Coronary artery (tissue), 2 donors: ENCODE measurements around the gene GPRC5D.
A peak's percentile ranks its signal among the peaks of the same experiment; 100 is the strongest.

Experiments used
- DNase-seq: peaks from one replicate; pipeline ENCODE4 v3.0.0-alpha.2; 2017; ENCODE audit warnings: low spot score
- H3K27ac ChIP-seq, 2 donors: fragments of 200-600 bp; sonication (generic); one replicate each; pipeline ENCODE4 v1.5.1; 2016 to 2019
- H3K4me3 ChIP-seq: fragments of 200-600 bp; sonication (generic); 2 replicates; pipeline ENCODE4 v1.5.1; 2016; ENCODE audit warnings: mild to moderate bottlenecking, moderate library complexity
- TF ChIP-seq, protein P1 (sequence below): fragments of 200-600 bp; sonication (generic); IDR thresholded peaks from one replicate; pipeline ENCODE4 v1.5.1; 2019; ENCODE audit warnings: antibody characterized with exemption

The GPRC5D gene

DNA sequence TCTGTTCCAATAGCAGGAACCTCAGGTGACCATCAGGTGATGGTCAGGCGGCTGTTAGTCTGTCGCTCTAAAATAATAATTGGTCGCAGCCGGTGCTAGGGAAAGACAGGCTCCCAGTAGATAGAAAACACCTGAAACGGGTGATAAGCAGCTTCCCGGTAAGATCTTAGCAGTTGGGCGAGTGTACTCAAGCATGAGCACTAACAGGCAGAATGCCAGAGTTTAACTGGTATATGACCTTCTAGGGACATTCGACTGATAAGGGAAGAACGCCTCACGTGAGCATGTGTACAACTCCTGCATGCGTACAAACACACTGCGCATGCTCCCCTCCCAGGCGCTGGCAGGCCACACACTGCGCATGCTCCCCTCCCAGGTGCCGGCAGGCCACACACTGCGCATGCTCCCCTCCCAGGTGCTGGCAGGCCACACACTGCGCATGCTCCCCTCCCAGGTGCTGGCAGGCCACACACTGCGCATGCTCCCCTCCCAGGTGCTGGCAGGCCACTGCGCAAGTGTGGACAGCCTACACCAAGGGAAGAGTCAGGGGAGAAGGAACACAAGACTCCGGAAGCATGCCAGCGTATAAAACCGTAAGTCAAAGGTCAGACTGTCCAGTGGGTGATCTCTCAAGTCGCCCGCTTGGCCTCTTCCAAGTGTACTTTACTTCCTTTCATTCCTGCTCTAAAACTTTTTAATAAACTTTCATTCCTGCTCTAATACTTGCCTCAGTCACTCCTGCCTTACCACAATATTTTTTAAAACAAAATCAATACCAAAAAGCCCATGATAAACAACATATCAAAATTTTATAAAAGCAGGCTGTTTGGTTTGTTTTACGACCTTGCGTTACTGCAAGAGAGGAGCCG, 24.5 kb downstream of the GPRC5D start:
- TF ChIP-seq, protein P1, sequence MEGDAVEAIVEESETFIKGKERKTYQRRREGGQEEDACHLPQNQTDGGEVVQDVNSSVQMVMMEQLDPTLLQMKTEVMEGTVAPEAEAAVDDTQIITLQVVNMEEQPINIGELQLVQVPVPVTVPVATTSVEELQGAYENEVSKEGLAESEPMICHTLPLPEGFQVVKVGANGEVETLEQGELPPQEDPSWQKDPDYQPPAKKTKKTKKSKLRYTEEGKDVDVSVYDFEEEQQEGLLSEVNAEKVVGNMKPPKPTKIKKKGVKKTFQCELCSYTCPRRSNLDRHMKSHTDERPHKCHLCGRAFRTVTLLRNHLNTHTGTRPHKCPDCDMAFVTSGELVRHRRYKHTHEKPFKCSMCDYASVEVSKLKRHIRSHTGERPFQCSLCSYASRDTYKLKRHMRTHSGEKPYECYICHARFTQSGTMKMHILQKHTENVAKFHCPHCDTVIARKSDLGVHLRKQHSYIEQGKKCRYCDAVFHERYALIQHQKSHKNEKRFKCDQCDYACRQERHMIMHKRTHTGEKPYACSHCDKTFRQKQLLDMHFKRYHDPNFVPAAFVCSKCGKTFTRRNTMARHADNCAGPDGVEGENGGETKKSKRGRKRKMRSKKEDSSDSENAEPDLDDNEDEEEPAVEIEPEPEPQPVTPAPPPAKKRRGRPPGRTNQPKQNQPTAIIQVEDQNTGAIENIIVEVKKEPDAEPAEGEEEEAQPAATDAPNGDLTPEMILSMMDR: no peak
- peak; percentile 78 for DNase-seq
- Histone ChIP-seq H3K27ac (peak overlapping the region in 1 of 2 donors; percentile 22), H3K4me3 (peak overlapping the region; percentile 46)

DNA sequence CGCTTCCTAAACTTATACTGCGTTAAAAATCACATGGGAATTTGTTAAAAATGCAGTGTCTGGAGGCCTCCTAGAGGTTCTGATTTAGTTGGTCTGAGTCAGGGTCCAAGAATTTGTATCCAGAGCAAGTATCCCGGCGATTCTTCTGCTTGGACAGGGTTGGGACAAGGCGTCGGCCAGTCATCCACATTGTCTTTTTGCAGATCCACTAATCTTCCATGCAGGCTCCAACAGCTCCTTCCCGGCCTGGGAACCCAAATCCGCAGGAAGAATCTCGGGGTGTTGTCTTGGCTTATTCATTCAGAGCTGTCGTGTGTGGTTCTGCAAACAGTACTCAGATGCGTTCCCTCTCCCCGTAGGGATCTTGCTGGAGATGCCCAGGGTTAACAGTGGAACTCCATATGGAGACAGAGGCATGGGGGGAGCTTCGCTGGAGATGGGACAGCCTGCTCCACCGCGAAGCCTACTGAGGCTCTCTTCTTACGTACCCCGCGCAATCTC, 25.3 kb downstream of the GPRC5D start:
- no peak overlapping the region for H3K4me3 ChIP-seq
- TF ChIP-seq, protein P1: no peak
- DNase-seq: peak; percentile 65
- peak overlapping the region in 1 of 2 donors; percentile 23 for H3K27ac ChIP-seq

DNA sequence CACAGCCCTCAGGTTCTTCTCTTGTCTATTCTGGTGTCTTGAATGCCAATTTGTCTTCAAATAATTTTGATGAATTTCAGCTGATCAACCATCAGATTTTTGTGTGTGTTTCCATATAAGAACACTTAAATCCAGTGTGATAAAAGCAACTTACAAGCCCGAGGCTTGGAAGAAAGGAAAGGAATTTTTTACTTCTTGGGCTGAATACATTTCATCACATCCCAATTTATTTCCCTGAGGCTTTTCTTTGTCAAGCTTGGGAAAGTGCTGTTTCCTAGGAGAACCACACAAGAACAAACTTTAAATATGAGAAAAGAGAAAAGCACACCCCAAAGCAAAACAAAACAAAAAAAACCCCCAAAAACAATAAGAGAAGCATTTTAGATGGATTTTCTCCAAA, 26.6 kb downstream of the GPRC5D start:
- TF ChIP-seq, protein P1: no peak
- no peak for DNase-seq
- no peak overlapping the region for H3K4me3 ChIP-seq
- peak overlapping the region in 1 of 2 donors; percentile 35 for H3K27ac ChIP-seq

DNA sequence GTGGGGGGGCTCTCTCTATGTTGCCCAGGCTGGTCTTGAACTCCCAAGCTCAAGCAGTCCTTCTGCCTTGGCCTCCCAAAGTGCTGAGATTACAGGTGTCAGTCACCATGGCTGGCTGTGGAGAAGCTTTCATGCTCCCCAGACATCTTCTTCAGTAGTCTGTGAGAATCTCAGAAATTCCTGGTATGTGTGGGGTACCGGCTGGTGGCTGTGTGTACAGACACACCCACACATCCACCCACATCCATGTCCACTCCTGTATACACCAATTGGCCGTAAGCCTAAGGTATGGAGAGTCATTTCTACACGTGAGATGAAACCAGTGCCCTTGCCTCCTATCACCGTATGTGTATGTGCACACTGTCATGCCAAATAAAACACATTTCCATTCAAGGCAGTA, 27.8 kb downstream of the GPRC5D start:
- no peak overlapping the region for H3K4me3 ChIP-seq
- TF ChIP-seq, protein P1: no peak
- DNase-seq: peak; percentile 49
- no peak overlapping the region for H3K27ac ChIP-seq

DNA sequence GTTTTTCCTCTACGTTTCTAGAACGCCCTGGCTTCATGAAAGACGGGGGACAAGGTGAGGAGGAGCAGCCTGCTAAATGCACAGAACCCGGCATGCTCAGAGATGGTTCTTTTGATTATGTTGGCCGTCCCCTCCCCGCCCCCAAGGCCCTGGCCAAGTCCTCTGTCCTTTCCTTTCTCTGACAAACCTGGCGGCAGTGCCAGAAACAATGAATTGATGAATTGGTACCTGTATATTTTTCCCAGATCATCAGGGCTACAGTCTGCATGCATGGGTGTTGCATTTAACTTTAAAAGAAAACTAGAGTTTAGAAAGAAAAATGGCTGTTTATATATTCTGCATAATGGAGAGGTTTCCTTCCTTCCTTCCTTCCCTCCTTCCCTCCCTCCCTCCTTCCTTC, 29.0 kb downstream of the GPRC5D start:
- TF ChIP-seq, protein P1: no peak
- Histone ChIP-seq H3K27ac (no peak overlapping the region), H3K4me3 (no peak overlapping the region)
- DNase-seq: peak; percentile 21

DNA sequence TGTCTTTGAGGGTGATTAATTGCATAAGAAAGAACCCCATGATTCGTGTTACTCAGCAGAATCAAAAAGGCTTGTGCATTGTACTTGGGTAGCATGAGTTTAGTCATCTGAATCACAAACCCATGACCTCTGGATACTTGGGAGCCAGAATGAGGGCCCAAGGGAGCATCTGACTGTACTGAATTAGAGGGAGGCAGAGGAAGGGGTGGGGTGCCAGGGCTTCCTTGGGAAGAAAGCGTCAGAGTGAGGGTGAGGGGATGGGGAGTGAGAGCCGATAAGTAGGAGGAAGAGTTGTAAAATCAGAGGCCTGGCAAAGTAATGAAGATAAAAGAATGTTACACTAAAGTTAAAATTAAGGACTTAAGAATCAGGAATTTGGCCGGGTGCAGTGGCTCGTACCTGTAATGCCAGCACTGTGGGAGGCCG, 29.8 kb downstream of the GPRC5D start:
- TF ChIP-seq, protein P1: no peak
- DNase-seq: peak; percentile 72
- H3K27ac ChIP-seq: no peak overlapping the region

More for the DNA sequence above, 29.8 kb downstream of the GPRC5D start:
- H3K4me3 ChIP-seq: no peak overlapping the region
